ENCODE data around the gene DPF3. TPM values are rescaled to one million over a fixed set of nuclear protein-coding genes. Genes with fewer than 3 reads are reported as not detected.

The DPF3 gene
- total RNA-seq, 2 donors from 2014 or later: 11.0 TPM; not detected in 1

- no peak overlapping the region for H3K27ac ChIP-seq
- TF ChIP-seq CTCF (IDR thresholded peaks at IDR 0.05) (no peak), POLR2A (IDR thresholded peaks at IDR 0.05) (no peak), POLR2AphosphoS5 (IDR thresholded peaks at IDR 0.05) (no peak)
- no peak overlapping the region for H3K4me3 ChIP-seq
- no peaks in the 10 kb centered on the region for H3K36me3 ChIP-seq
- 73% methylated on average over 15 of the region's 15 CpGs for WGBS
- H3K27me3 ChIP-seq (replicated peaks; ENCODE audit: insufficient read depth): peaks cover 2% of the 10 kb centered on the region
- no peaks in the 10 kb centered on the region for H3K9me3 ChIP-seq
- intact Hi-C loops (cut with DNase I): no loop called here
- no peak for DNase-seq (ENCODE audit: low spot score)
- H3K4me1 ChIP-seq (replicated peaks): no peaks in the 10 kb centered on the region
These were observed 204.8 kb downstream of the DPF3 start for GRCh38 chr14:72688990-72689671.

- Histone ChIP-seq H3K4me1 (replicated peaks) (no peaks in the 10 kb centered on the region), H3K4me3 (no peak overlapping the region), H3K27me3 (replicated peaks; ENCODE audit: insufficient read depth) (peaks cover 2% of the 10 kb centered on the region), H3K9me3 (no peaks in the 10 kb centered on the region), H3K27ac (no peak overlapping the region), H3K36me3 (no peaks in the 10 kb centered on the region)
- WGBS: 75% methylated on average over 2 of the region's 2 CpGs
- TF ChIP-seq POLR2A (IDR thresholded peaks at IDR 0.05) (no peak), CTCF (IDR thresholded peaks at IDR 0.05) (no peak), POLR2AphosphoS5 (IDR thresholded peaks at IDR 0.05) (no peak)
- intact Hi-C loops (cut with DNase I): no loop called here
- no peak for DNase-seq (ENCODE audit: low spot score)
These were observed 207.1 kb downstream of the DPF3 start for GRCh38 chr14:72686832-72687231.

- Histone ChIP-seq H3K4me1 (replicated peaks) (no peaks in the 10 kb centered on the region), H3K9me3 (no peaks in the 10 kb centered on the region), H3K27me3 (replicated peaks; ENCODE audit: insufficient read depth) (peaks cover 2% of the 10 kb centered on the region), H3K4me3 (no peak overlapping the region), H3K36me3 (no peaks in the 10 kb centered on the region), H3K27ac (no peak overlapping the region)
- no peak for TF ChIP-seq POLR2A (IDR thresholded peaks at IDR 0.05)
- TF ChIP-seq CTCF (IDR thresholded peaks at IDR 0.05): no peak
- TF ChIP-seq POLR2AphosphoS5 (IDR thresholded peaks at IDR 0.05): no peak
- intact Hi-C loops (cut with DNase I): no loop called here
- WGBS: 91% methylated on average over 1 of the region's 1 CpG
- no peak for DNase-seq (ENCODE audit: low spot score)
These were observed 207.8 kb downstream of the DPF3 start for GRCh38 chr14:72686101-72686500.

- Histone ChIP-seq H3K27ac (no peak overlapping the region), H3K27me3 (replicated peaks; ENCODE audit: insufficient read depth) (peaks cover 2% of the 10 kb centered on the region), H3K36me3 (no peaks in the 10 kb centered on the region), H3K4me3 (no peak overlapping the region), H3K9me3 (no peaks in the 10 kb centered on the region), H3K4me1 (replicated peaks) (no peaks in the 10 kb centered on the region)
- intact Hi-C loops (cut with DNase I): no loop called here
- WGBS: 96% methylated on average over 3 of the region's 3 CpGs
- no peak for DNase-seq (ENCODE audit: low spot score)
- no peak for TF ChIP-seq POLR2AphosphoS5 (IDR thresholded peaks at IDR 0.05)
- no peak for TF ChIP-seq POLR2A (IDR thresholded peaks at IDR 0.05)
- no peak for TF ChIP-seq CTCF (IDR thresholded peaks at IDR 0.05)
These were observed 208.4 kb downstream of the DPF3 start for GRCh38 chr14:72685456-72685855.

GRCh38 chr14:72683787-72684186, 210.1 kb downstream of the DPF3 start:
- TF ChIP-seq CTCF (IDR thresholded peaks at IDR 0.05): no peak
- H3K36me3 ChIP-seq: no peaks in the 10 kb centered on the region
- intact Hi-C loops (cut with DNase I): no loop called here
- H3K27ac ChIP-seq: no peak overlapping the region
- WGBS: 58% methylated on average over 4 of the region's 4 CpGs
- no peak for DNase-seq (ENCODE audit: low spot score)
- no peaks in the 10 kb centered on the region for H3K9me3 ChIP-seq
- H3K27me3 ChIP-seq (replicated peaks; ENCODE audit: insufficient read depth): peaks cover 1% of the 10 kb centered on the region
- H3K4me1 ChIP-seq (replicated peaks): no peaks in the 10 kb centered on the region
- H3K4me3 ChIP-seq: no peak overlapping the region

Measured in prostate gland (tissue), 2 donors.